ENCODE results near the gene SPINK7.

The SPINK7 gene

DNA sequence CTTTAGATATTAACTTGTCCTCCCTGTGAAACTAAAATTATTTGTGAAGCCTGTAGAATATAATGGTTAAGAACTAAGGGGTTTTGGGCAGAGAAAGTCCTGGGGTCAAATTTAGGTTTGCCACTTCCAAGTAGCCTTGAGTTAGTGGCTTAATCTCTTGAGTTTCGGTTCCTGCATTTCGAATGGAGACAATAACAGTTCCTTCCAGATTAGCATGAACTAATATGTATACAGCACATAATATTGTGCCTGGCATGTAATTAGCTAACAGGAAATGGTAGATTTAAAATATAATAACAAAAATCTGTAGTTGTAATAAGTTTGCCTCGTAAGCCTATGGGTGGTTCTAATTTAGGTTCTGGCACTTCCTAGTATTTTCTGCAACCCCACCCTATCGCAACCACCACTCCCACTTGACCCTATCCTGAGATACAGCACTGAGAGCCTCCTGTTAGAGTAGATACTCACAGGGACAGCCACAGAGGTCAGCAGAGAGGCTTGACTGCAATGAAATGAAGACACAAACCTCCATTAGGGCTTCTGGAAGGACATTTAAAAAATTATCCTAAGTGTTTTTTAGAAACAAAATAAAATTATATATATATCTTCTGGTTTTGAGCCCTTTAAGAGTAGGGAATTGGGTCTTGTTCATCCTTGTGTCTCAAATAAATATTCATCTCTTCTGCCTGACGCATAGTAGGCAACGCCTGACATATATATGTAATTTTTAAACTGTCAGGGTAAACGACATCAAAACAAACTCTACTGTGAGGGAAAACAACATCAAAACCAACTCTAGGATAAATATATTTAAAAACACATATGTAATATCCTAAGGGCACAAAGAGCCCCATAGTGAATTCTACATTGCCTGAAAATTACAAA is 31.6 kb downstream of the SPINK7 start:
- Histone ChIP-seq H3K9me3 (replicated peaks in 1 of 2; ENCODE audit: control insufficient read depth in 2 of 2, insufficient read depth in 1 of 2, low read depth in 1 of 2, low read length in 2 of 2) (no peaks in the 10 kb centered on the region), H3K27ac (replicated peaks; ENCODE audit: low read length) (no peak overlapping the region), H2AFZ (ENCODE audit: low read length) (no peak overlapping the region), H3K27me3 (ENCODE audit: control insufficient read depth in 3 of 3, insufficient read depth in 3 of 3, low read depth in 1 of 3, low read length in 3 of 3) (no peaks in the 10 kb centered on the region), H4K8ac (ENCODE audit: low read depth, low read length) (no peak overlapping the region), H3K18ac (ENCODE audit: low read length) (no peak overlapping the region), H2AK5ac (ENCODE audit: low read depth, low read length) (no peak overlapping the region), H3K9ac (ENCODE audit: low read depth, low read length, poor library complexity) (no peak overlapping the region), H3K4me1 (ENCODE audit: control insufficient read depth in 2 of 2, insufficient read depth in 1 of 2, low read depth in 1 of 2, low read length in 2 of 2) (peaks cover 0 to 4% of the 10 kb centered on the region in 2 donors), H3K79me1 (ENCODE audit: low read depth, low read length) (no peaks in the 10 kb centered on the region), H4K91ac (ENCODE audit: low read depth, low read length, poor library complexity) (no peak overlapping the region), H3K4me3 (ENCODE audit: low read length in 2 of 2) (no peak overlapping the region), H3K4me2 (ENCODE audit: insufficient read depth, low read length, poor library complexity, severe bottlenecking) (no peak overlapping the region), H3K14ac (ENCODE audit: low read length) (no peak overlapping the region), H3K36me3 (replicated peaks in 1 of 2; ENCODE audit: control insufficient read depth in 2 of 2, insufficient read depth in 2 of 2, low read length in 2 of 2) (no peaks in the 10 kb centered on the region), H2BK15ac (ENCODE audit: low read length) (no peak overlapping the region), H3K4ac (ENCODE audit: low read length) (no peak overlapping the region), H3K23ac (ENCODE audit: low read depth, low read length, poor library complexity) (no peak overlapping the region), H2BK5ac (ENCODE audit: low read length) (no peak overlapping the region), H2BK12ac (ENCODE audit: low read length) (no peak overlapping the region), H2BK120ac (ENCODE audit: low read depth, low read length) (no peak overlapping the region)
- no CpG with 5 or more reads among the region's 7 CpGs for WGBS, 2 donors (ENCODE audit: extremely low coverage in 2 of 2, insufficient read length in 2 of 2, insufficient replicate concordance in 1 of 2)
- no peak for DNase-seq (ENCODE audit: low spot score)

DNA sequence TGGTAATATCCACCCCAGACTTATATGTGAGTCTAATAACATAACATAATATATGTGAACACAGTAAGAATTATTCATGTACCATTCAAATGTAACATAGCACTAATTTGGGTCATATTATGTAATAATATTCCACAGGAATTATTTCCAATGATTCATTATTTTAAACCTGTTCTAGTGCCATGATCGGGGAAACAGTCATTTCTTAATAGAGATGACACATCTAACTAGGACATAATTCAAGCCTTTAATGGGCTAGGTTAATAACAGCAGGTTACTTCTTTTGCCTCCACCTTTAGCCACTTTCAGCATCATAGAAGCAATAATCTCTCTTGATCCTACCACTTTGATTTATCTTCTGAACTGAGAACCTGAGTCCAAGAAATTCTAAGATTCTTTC is 35.5 kb downstream of the SPINK7 start:
- H3K9ac ChIP-seq (ENCODE audit: low read depth, low read length, poor library complexity), result no peak overlapping the region
- no peak overlapping the region for H2BK5ac ChIP-seq (ENCODE audit: low read length)
- H2AK5ac ChIP-seq (ENCODE audit: low read depth, low read length), result no peak overlapping the region
- H3K36me3 ChIP-seq (replicated peaks in 1 of 2; ENCODE audit: control insufficient read depth in 2 of 2, insufficient read depth in 2 of 2, low read length in 2 of 2), result no peaks in the 10 kb centered on the region
- peaks cover 0 to 4% of the 10 kb centered on the region in 2 donors for H3K4me1 ChIP-seq (ENCODE audit: control insufficient read depth in 2 of 2, insufficient read depth in 1 of 2, low read depth in 1 of 2, low read length in 2 of 2)
- H3K23ac ChIP-seq (ENCODE audit: low read depth, low read length, poor library complexity), result no peak overlapping the region
- H4K8ac ChIP-seq (ENCODE audit: low read depth, low read length), result no peak overlapping the region
- H4K91ac ChIP-seq (ENCODE audit: low read depth, low read length, poor library complexity), result no peak overlapping the region
- H3K4me2 ChIP-seq (ENCODE audit: insufficient read depth, low read length, poor library complexity, severe bottlenecking), result no peak overlapping the region
- DNase-seq (ENCODE audit: low spot score), result no peak
- no peak overlapping the region for H3K4ac ChIP-seq (ENCODE audit: low read length)
- no peak overlapping the region for H3K14ac ChIP-seq (ENCODE audit: low read length)
- H2BK12ac ChIP-seq (ENCODE audit: low read length), result no peak overlapping the region
- H2BK120ac ChIP-seq (ENCODE audit: low read depth, low read length), result no peak overlapping the region
- no peaks in the 10 kb centered on the region for H3K27me3 ChIP-seq (ENCODE audit: control insufficient read depth in 3 of 3, insufficient read depth in 3 of 3, low read depth in 1 of 3, low read length in 3 of 3)
- no peak overlapping the region for H3K27ac ChIP-seq (replicated peaks; ENCODE audit: low read length)
- WGBS, 2 donors (ENCODE audit: extremely low coverage in 2 of 2, insufficient read length in 2 of 2, insufficient replicate concordance in 1 of 2), result no CpG with 5 or more reads among the region's 1 CpG
- no peak overlapping the region for H2BK15ac ChIP-seq (ENCODE audit: low read length)
- H3K9me3 ChIP-seq (replicated peaks in 1 of 2; ENCODE audit: control insufficient read depth in 2 of 2, insufficient read depth in 1 of 2, low read depth in 1 of 2, low read length in 2 of 2), result no peaks in the 10 kb centered on the region
- H3K79me1 ChIP-seq (ENCODE audit: low read depth, low read length), result no peaks in the 10 kb centered on the region
- no peak overlapping the region for H3K18ac ChIP-seq (ENCODE audit: low read length)
- no peak overlapping the region for H2AFZ ChIP-seq (ENCODE audit: low read length)
- no peak overlapping the region for H3K4me3 ChIP-seq (ENCODE audit: low read length in 2 of 2)

DNA sequence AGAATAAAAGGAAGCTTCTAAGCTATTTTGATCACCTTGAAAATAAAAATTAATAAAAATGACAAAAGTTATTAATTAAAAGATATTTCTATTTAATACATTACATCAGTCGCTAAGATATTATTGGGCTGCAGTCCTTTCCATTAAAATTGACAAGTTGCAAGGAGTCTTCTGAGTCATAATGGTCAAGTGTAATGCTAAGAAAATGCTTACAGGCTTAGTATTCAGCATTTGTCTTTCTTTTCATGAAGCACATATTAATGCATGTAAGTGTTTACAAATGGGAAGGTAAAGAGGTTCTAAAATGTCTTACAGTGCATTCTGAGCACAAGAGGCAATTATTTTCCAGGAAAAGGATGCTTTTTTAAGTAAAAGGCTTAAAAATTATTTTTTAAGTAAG is 40.5 kb downstream of the SPINK7 start:
- Histone ChIP-seq H2BK15ac (ENCODE audit: low read length) (no peak overlapping the region), H3K27me3 (ENCODE audit: control insufficient read depth in 3 of 3, insufficient read depth in 3 of 3, low read depth in 1 of 3, low read length in 3 of 3) (no peaks in the 10 kb centered on the region), H2BK12ac (ENCODE audit: low read length) (no peak overlapping the region), H2BK5ac (ENCODE audit: low read length) (no peak overlapping the region), H3K14ac (ENCODE audit: low read length) (no peak overlapping the region), H4K91ac (ENCODE audit: low read depth, low read length, poor library complexity) (no peak overlapping the region), H3K36me3 (replicated peaks in 1 of 2; ENCODE audit: control insufficient read depth in 2 of 2, insufficient read depth in 2 of 2, low read length in 2 of 2) (no peaks in the 10 kb centered on the region), H3K27ac (replicated peaks; ENCODE audit: low read length) (no peak overlapping the region), H4K8ac (ENCODE audit: low read depth, low read length) (no peak overlapping the region), H2AFZ (ENCODE audit: low read length) (no peak overlapping the region), H3K9ac (ENCODE audit: low read depth, low read length, poor library complexity) (no peak overlapping the region), H3K18ac (ENCODE audit: low read length) (no peak overlapping the region), H3K4me2 (ENCODE audit: insufficient read depth, low read length, poor library complexity, severe bottlenecking) (no peak overlapping the region), H3K9me3 (replicated peaks in 1 of 2; ENCODE audit: control insufficient read depth in 2 of 2, insufficient read depth in 1 of 2, low read depth in 1 of 2, low read length in 2 of 2) (no peaks in the 10 kb centered on the region), H3K79me1 (ENCODE audit: low read depth, low read length) (no peaks in the 10 kb centered on the region), H2BK120ac (ENCODE audit: low read depth, low read length) (no peak overlapping the region), H3K23ac (ENCODE audit: low read depth, low read length, poor library complexity) (no peak overlapping the region), H3K4me1 (ENCODE audit: control insufficient read depth in 2 of 2, insufficient read depth in 1 of 2, low read depth in 1 of 2, low read length in 2 of 2) (no peaks in the 10 kb centered on the region), H3K4me3 (ENCODE audit: low read length in 2 of 2) (no peak overlapping the region), H3K4ac (ENCODE audit: low read length) (no peak overlapping the region), H2AK5ac (ENCODE audit: low read depth, low read length) (no peak overlapping the region)
- WGBS, 2 donors (ENCODE audit: extremely low coverage in 2 of 2, insufficient read length in 2 of 2, insufficient replicate concordance in 1 of 2), result no CpG with 5 or more reads among the region's 1 CpG
- no peak for DNase-seq (ENCODE audit: low spot score)

DNA sequence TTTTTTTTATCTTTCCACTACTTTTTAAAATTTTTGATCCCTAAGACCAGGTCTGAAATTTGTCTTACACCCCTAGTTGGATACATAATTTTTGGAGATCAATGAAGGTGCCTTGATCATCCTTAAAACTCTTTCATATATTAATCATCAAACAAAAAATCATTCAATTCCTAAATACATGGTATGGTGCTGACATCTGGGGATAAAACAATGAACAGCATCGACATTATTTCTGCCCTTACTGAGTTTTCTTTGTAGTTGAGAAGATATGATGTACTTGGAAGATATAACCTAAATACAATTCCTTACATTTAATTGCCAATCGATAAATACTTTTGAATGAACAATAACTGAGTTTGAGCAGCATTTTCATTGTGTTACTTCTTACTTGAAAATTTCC is 41.4 kb downstream of the SPINK7 start:
- WGBS, 2 donors (ENCODE audit: extremely low coverage in 2 of 2, insufficient read length in 2 of 2, insufficient replicate concordance in 1 of 2), result no CpG with 5 or more reads among the region's 2 CpGs
- H3K9me3 ChIP-seq (replicated peaks in 1 of 2; ENCODE audit: control insufficient read depth in 2 of 2, insufficient read depth in 1 of 2, low read depth in 1 of 2, low read length in 2 of 2), result no peaks in the 10 kb centered on the region
- no peak overlapping the region for H2BK5ac ChIP-seq (ENCODE audit: low read length)
- H3K23ac ChIP-seq (ENCODE audit: low read depth, low read length, poor library complexity), result no peak overlapping the region
- H3K27ac ChIP-seq (replicated peaks; ENCODE audit: low read length), result no peak overlapping the region
- no peak overlapping the region for H3K9ac ChIP-seq (ENCODE audit: low read depth, low read length, poor library complexity)
- H2BK12ac ChIP-seq (ENCODE audit: low read length), result no peak overlapping the region
- no peak overlapping the region for H2AFZ ChIP-seq (ENCODE audit: low read length)
- H4K91ac ChIP-seq (ENCODE audit: low read depth, low read length, poor library complexity), result no peak overlapping the region
- H3K79me1 ChIP-seq (ENCODE audit: low read depth, low read length), result no peaks in the 10 kb centered on the region
- H3K14ac ChIP-seq (ENCODE audit: low read length), result no peak overlapping the region
- H4K8ac ChIP-seq (ENCODE audit: low read depth, low read length), result no peak overlapping the region
- H2BK15ac ChIP-seq (ENCODE audit: low read length), result no peak overlapping the region
- no peak overlapping the region for H2BK120ac ChIP-seq (ENCODE audit: low read depth, low read length)
- DNase-seq (ENCODE audit: low spot score), result no peak
- no peaks in the 10 kb centered on the region for H3K4me1 ChIP-seq (ENCODE audit: control insufficient read depth in 2 of 2, insufficient read depth in 1 of 2, low read depth in 1 of 2, low read length in 2 of 2)
- H3K4me2 ChIP-seq (ENCODE audit: insufficient read depth, low read length, poor library complexity, severe bottlenecking), result no peak overlapping the region
- H3K4me3 ChIP-seq (ENCODE audit: low read length in 2 of 2), result no peak overlapping the region
- no peak overlapping the region for H3K18ac ChIP-seq (ENCODE audit: low read length)
- no peak overlapping the region for H3K4ac ChIP-seq (ENCODE audit: low read length)
- H2AK5ac ChIP-seq (ENCODE audit: low read depth, low read length), result no peak overlapping the region
- no peaks in the 10 kb centered on the region for H3K36me3 ChIP-seq (replicated peaks in 1 of 2; ENCODE audit: control insufficient read depth in 2 of 2, insufficient read depth in 2 of 2, low read length in 2 of 2)
- no peaks in the 10 kb centered on the region for H3K27me3 ChIP-seq (ENCODE audit: control insufficient read depth in 3 of 3, insufficient read depth in 3 of 3, low read depth in 1 of 3, low read length in 3 of 3)

Measured in neuronal stem cell (in vitro differentiated cells).